ENCODE data around the gene LONRF2.

The LONRF2 gene

DNA sequence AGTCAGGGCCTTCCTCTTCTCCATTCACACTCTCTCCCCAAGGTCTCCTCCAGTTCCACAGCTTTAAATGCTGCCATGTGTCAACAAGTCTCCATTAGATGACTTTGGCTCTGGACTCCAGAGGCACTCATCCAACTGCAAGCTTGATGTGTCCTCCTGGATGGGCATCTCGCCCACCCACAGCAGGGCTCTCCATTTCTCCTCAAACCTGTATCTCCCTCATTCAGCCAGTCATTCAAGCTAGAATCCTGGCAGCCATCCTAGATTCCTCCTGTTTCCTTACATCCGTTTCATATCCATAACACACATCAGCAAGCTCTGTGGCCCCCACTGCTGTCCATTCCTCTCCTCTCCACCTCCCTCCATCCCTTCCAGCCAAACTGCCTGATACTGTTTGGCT, 91.5 kb downstream of the LONRF2 start:
- peak; percentile 88 for DNase-seq

DNA sequence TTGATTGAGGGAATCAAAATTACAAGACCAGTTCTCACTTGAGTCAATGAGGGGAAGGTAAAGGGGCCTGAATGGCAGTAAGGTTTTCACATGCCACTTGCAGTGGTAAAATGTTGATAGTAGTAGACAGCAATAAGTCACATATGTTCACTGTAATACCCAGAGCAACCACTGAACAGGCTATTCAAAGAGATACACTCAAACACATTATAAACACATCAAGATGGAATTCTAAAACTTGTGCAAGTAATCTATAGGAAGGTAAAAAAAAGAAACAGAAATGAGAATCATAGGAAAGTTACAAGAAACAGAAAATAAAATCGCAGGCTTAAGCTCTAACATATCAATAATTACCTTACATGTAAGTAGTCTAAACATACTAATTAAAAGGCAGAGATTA, 93.3 kb downstream of the LONRF2 start:
- DNase-seq, result no peak

DNA sequence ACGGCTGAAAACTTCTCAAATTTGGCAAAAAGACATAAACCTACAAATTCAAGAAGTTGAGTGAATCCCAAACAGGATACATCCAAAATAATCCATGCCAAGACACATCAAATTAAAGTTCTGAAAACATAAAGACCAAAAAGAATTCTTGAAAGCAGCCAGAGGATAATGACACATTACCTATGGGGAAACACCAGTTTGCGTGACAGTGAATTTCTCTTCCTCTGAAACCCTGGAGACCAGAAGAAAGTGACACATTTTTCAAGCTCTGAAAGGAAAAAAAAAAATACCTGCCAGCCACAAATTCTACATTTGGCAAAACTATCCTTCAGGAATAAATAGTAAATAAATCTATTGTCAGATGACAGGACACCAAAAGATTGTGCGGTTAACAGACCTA, 93.9 kb downstream of the LONRF2 start:
- DNase-seq, result no peak

DNA sequence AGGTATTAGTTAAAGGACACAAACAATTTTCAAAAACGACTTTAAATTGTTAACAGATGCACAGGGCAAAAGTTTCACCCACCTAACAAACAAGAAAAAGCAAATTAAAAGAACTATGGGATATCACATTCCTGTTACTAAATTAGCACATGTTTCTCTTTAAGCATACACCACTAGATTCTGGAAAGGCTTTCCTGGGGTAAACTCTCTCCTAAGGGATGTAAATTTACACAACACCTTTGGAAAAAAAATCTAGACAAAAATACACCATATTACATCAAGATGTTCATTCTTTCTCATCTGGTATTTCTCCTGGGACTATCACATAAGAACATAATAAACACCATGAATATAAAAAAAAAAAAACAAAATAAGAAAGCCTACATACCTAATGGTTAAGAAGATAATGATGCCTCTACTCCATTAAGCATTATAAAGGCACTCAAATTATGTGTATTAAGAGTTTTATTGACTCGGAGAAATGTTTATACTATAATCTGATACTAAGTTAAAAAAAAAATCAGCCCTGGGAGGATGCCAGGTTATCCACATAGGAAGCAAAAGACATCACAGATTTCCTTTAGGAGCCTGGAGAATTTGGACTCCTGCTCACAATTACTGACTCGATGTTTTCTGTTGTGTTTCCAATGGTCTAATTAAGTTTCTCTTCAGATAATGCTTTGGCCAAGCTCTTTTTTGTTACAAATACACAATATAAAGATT, 97.2 kb downstream of the LONRF2 start:
- no peak for DNase-seq

DNA sequence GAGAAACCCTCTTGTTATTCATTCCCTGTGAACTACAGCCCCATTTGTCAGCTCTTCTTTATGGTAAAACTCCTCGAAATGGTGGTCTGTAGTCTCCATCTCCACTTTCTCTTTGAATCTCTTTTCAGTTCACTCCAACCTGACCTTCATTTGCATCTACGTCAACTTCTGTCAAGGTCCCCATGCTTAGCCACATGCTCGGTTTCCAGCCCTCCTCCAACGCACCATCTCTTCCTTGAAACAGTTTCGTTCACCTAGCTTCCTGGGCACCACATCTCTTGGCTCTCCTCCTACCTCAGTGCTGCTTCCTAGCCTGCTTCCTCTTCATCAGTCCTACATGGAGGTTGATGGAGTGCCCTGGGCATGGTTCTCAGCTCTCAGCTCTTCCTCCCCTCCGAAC, 98.8 kb downstream of the LONRF2 start:
- DNase-seq, result no peak
